Loucy (cell line): ENCODE measurements around the gene ITGAL.

Source experiments
- H2AFZ ChIP-seq: fragments of 200-600 bp; sonication (generic); 2 replicates; pipeline ENCODE4 v1.6.0; 2016; ENCODE audit warnings: antibody characterized with exemption, mild to moderate bottlenecking, low read length, moderate library complexity
- H3F3A ChIP-seq: fragments of 200-600 bp; 2 replicates; pipeline ENCODE4 v1.6.0; 2016; ENCODE audit warnings: antibody characterized with exemption, low read depth, mild to moderate bottlenecking
- H3K27me3 ChIP-seq: fragments of 200-600 bp; sonication (generic); 2 replicates; pipeline ENCODE4 v1.6.1; 2014; ENCODE audit warnings: low read length, mild to moderate bottlenecking; ENCODE audit not compliant: insufficient read depth, poor library complexity, severe bottlenecking
- H3K36me3 ChIP-seq: fragments of 200-600 bp; sonication (generic); 2 replicates; pipeline ENCODE4 v1.6.1; 2016; ENCODE audit warnings: low read length; ENCODE audit not compliant: insufficient read depth
- H3K4me1 ChIP-seq: fragments of 200-600 bp; sonication (generic); 2 replicates; pipeline ENCODE4 v1.5.1; 2014; ENCODE audit warnings: low read length, mild to moderate bottlenecking; ENCODE audit not compliant: insufficient read depth, poor library complexity, severe bottlenecking
- H3K4me2 ChIP-seq: fragments of 200-600 bp; sonication (generic); 2 replicates; pipeline ENCODE4 v1.6.0; 2014; ENCODE audit warnings: antibody characterized with exemption, low read length, low read depth, mild to moderate bottlenecking; ENCODE audit not compliant: poor library complexity, severe bottlenecking
- H3K4me3 ChIP-seq: fragments of 200-600 bp; sonication (generic); 2 replicates; pipeline ENCODE4 v1.5.1; 2014; ENCODE audit warnings: low read length, mild to moderate bottlenecking, mixed read lengths; ENCODE audit not compliant: poor library complexity, severe bottlenecking
- H3K79me2 ChIP-seq: fragments of 200-600 bp; sonication (generic); 2 replicates; pipeline ENCODE4 v1.6.1; 2014; ENCODE audit warnings: low read length; ENCODE audit not compliant: insufficient read depth
- H3K9ac ChIP-seq: fragments of 200-600 bp; sonication (generic); 2 replicates; pipeline ENCODE4 v1.6.0; 2014; ENCODE audit warnings: mild to moderate bottlenecking, low read depth, low read length, moderate library complexity; ENCODE audit not compliant: poor library complexity, severe bottlenecking
- H3K9me2 ChIP-seq: fragments of 200-600 bp; sonication (generic); replicated peaks from 2 replicates; pipeline ENCODE4 v1.6.1; 2016; ENCODE audit warnings: low read depth, low read length, mixed read lengths
- H3K9me3 ChIP-seq: fragments of 200-600 bp; sonication (generic); 2 replicates; pipeline ENCODE4 v1.6.1; 2014; ENCODE audit warnings: mild to moderate bottlenecking, antibody characterized with exemption, low read length, low read depth; ENCODE audit not compliant: insufficient read depth
- H4K20me1 ChIP-seq: fragments of 200-600 bp; sonication (generic); 2 replicates; pipeline ENCODE4 v1.6.0; 2014; ENCODE audit warnings: antibody characterized with exemption, low read length, mild to moderate bottlenecking; ENCODE audit not compliant: insufficient read depth, poor library complexity, severe bottlenecking
- CTCF ChIP-seq: fragments of 200-600 bp; sonication (generic); conservative IDR thresholded peaks from 2 replicates; pipeline ENCODE4 v1.5.1; 2014; ENCODE audit warnings: mild to moderate bottlenecking, antibody characterized with exemption, low read length
- EZH2phosphoT487 ChIP-seq: fragments of 200-600 bp; IDR thresholded peaks from 2 replicates; pipeline ENCODE4 v1.6.1; 2018; ENCODE audit warnings: antibody characterized with exemption, mild to moderate bottlenecking, moderate library complexity, borderline replicate concordance

The ITGAL gene

DNA sequence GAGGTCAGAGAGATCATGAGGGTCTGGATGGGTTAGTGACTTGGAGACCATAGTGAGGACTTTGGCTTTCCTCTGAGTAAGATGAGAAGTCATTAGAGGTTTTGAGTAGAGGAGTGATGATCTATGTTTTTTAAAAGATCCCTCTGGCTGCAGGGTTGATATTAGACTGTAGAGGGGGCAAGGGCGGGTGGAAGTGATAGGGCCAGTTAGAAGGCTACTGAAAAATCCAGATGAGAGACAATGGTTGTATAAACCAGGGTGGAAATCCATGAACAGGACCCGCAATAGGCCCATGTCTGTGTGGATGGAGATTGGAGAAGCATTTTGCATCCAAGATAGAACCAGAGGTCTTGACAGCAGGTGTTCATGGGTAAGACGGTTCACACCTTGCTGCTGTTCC, 9.8 kb downstream of the ITGAL start:
- no peak overlapping the region for H2AFZ ChIP-seq
- H3K79me2 ChIP-seq: no peaks in the 10 kb centered on the region
- H3K36me3 ChIP-seq: no peaks in the 10 kb centered on the region
- peaks cover 4% of the 10 kb centered on the region for H3K4me1 ChIP-seq
- no peak overlapping the region for H3K4me3 ChIP-seq
- no peaks in the 10 kb centered on the region for H3K27me3 ChIP-seq
- H3K9ac ChIP-seq: no peak overlapping the region
- no peaks in the 10 kb centered on the region for H3F3A ChIP-seq
- no peak overlapping the region for H3K4me2 ChIP-seq
- no peaks in the 10 kb centered on the region for H3K9me2 ChIP-seq
- H3K9me3 ChIP-seq: no peaks in the 10 kb centered on the region
- no peak for TF ChIP-seq EZH2phosphoT487
- peak; percentile 51 for TF ChIP-seq CTCF
- no peaks in the 10 kb centered on the region for H4K20me1 ChIP-seq

- no peaks in the 10 kb centered on the region for H3K9me2 ChIP-seq
- TF ChIP-seq CTCF (no peak), EZH2phosphoT487 (no peak)
- H4K20me1 ChIP-seq: no peaks in the 10 kb centered on the region
- no peaks in the 10 kb centered on the region for H3K36me3 ChIP-seq
- H3K9me3 ChIP-seq: no peaks in the 10 kb centered on the region
- no peak overlapping the region for H2AFZ ChIP-seq
- H3K4me1 ChIP-seq: peaks cover 4% of the 10 kb centered on the region
- H3K27me3 ChIP-seq: no peaks in the 10 kb centered on the region
- no peak overlapping the region for H3K4me3 ChIP-seq
- no peak overlapping the region for H3K4me2 ChIP-seq
- H3K79me2 ChIP-seq: no peaks in the 10 kb centered on the region
- no peak overlapping the region for H3K9ac ChIP-seq
- no peaks in the 10 kb centered on the region for H3F3A ChIP-seq
Observed at GRCh38 chr16:30484887-30485286, 12.3 kb downstream of the ITGAL start.

GRCh38 chr16:30485818-30486436, 13.4 kb downstream of the ITGAL start:
- no peaks in the 10 kb centered on the region for H4K20me1 ChIP-seq
- no peak overlapping the region for H3K9ac ChIP-seq
- H3K9me3 ChIP-seq: no peaks in the 10 kb centered on the region
- no peaks in the 10 kb centered on the region for H3K79me2 ChIP-seq
- H3K36me3 ChIP-seq: no peaks in the 10 kb centered on the region
- TF ChIP-seq EZH2phosphoT487: no peak
- no peak for TF ChIP-seq CTCF
- H3K4me3 ChIP-seq: no peak overlapping the region
- no peak overlapping the region for H2AFZ ChIP-seq
- H3F3A ChIP-seq: no peaks in the 10 kb centered on the region
- H3K4me1 ChIP-seq: peaks cover 4% of the 10 kb centered on the region
- H3K27me3 ChIP-seq: no peaks in the 10 kb centered on the region
- H3K9me2 ChIP-seq: no peaks in the 10 kb centered on the region
- no peak overlapping the region for H3K4me2 ChIP-seq
